VCaP (cell line): ENCODE data around the gene RGSL1.
A peak's percentile ranks its signal among the peaks of the same experiment; 100 is the strongest.

Experiments
- H3K27ac ChIP-seq: fragments of 450-650 bp; 2 replicates; pipeline ENCODE4 v1.5.1; 2017
- CTCF ChIP-seq: fragments of 450-650 bp; conservative IDR thresholded peaks from 2 replicates; pipeline ENCODE4 v1.5.1; 2017; ENCODE audit warnings: mild to moderate bottlenecking, moderate library complexity

RGSL1 gene

DNA sequence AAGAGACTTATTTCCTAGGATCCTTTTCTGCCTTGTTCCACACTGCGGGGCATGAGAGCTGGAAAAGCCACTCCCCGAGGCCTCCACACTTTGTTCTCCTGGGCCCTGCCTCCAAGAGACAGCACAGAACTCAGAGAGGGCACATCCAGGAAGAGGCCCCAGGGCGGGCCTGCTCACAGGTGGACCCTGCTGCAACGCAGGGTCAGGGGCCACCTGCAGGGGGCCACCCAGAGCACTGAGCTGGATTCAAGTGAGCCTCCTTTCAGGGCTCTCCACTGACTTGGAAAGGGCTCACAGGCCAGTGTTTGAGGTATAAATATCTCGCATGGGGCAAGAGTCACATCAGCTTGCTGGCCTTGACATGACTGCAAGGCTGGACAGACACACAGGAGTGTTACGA lies 149.4 kb downstream of the RGSL1 start:
- peak overlapping the region; percentile 49 for H3K27ac ChIP-seq
- no peak; the same call in 1 of the 2 replicates for TF ChIP-seq CTCF

GRCh38 chr1:182600036-182600713 lies 150.2 kb downstream of the RGSL1 start:
- H3K27ac ChIP-seq = peak overlapping the region; percentile 62
- no peak for TF ChIP-seq CTCF

- no peak for TF ChIP-seq CTCF
- peak overlapping the region; percentile 62 for H3K27ac ChIP-seq
Measured at GRCh38 chr1:182600745-182601415, 150.9 kb downstream of the RGSL1 start.

GRCh38 chr1:182601416-182601786 lies 151.5 kb downstream of the RGSL1 start:
- TF ChIP-seq CTCF = peak; percentile 82
- H3K27ac ChIP-seq = peak overlapping the region; percentile 62

DNA sequence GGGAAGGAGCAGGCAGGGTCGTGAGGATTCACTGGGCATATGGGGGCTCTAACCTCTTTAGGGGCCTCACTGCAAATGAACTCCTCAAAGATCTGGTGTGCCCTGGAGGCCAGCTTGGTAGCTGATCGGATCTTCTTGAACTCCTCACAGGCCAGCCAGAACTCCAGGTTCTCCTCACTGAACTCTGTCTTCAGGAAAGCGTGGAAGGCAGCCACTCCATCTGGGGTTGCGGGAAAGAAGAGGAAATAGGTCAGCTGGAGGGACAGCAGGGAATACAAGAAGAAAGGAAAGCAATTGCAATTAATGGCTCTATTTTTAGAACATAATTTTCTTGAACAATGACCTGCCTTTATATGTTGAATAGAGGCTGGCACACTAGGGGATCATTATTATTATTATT lies 152.0 kb downstream of the RGSL1 start:
- TF ChIP-seq CTCF = no peak
- peak overlapping the region; percentile 62 for H3K27ac ChIP-seq

- TF ChIP-seq CTCF = no peak
- H3K27ac ChIP-seq = peak overlapping the region; percentile 62
Measured at GRCh38 chr1:182602935-182603645, 153.1 kb downstream of the RGSL1 start.

GRCh38 chr1:182603646-182604174 lies 153.8 kb downstream of the RGSL1 start:
- no peak overlapping the region for H3K27ac ChIP-seq
- TF ChIP-seq CTCF = no peak
